KMS-11 (cell line): Measurements from ENCODE around the gene IL2RG.

Experiments
- H2AFZ ChIP-seq: fragments of 200-600 bp; sonication (generic); 2 replicates; pipeline ENCODE4 v1.6.1; 2016; ENCODE audit warnings: antibody characterized with exemption, mixed run types, low read depth
- H3K27ac ChIP-seq: fragments of 200-600 bp; sonication (generic); 2 replicates; pipeline ENCODE4 v1.6.1; 2016; ENCODE audit warnings: mild to moderate bottlenecking, mixed run types
- H3K27me3 ChIP-seq: fragments of 200-600 bp; sonication (generic); 2 replicates; pipeline ENCODE4 v1.6.1; 2017; ENCODE audit warnings: mild to moderate bottlenecking, low read depth, mixed run types, moderate library complexity; ENCODE audit not compliant: insufficient read depth
- H3K36me3 ChIP-seq: fragments of 200-600 bp; sonication (generic); 2 replicates; pipeline ENCODE4 v1.6.1; 2017; ENCODE audit warnings: mild to moderate bottlenecking, mixed run types; ENCODE audit not compliant: insufficient read depth
- H3K4me1 ChIP-seq: fragments of 200-600 bp; sonication (generic); 2 replicates; pipeline ENCODE4 v1.6.1; 2016; ENCODE audit warnings: mild to moderate bottlenecking, low read depth, mixed run types; ENCODE audit not compliant: poor library complexity, severe bottlenecking
- H3K4me2 ChIP-seq: fragments of 200-600 bp; sonication (generic); 2 replicates; pipeline ENCODE4 v1.7.0; 2016; ENCODE audit warnings: mild to moderate bottlenecking, mixed run types
- H3K4me3 ChIP-seq: fragments of 200-600 bp; sonication (generic); IDR thresholded peaks from 2 replicates; pipeline ENCODE4 v1.6.1; 2017; ENCODE audit warnings: low read depth, low read length, mixed read lengths; ENCODE audit not compliant: insufficient read depth
- H3K79me2 ChIP-seq: fragments of 200-600 bp; sonication (generic); 2 replicates; pipeline ENCODE4 v1.6.1; 2016; ENCODE audit warnings: low read depth, mixed run types; ENCODE audit not compliant: insufficient read depth
- H3K9ac ChIP-seq: fragments of 200-600 bp; sonication (generic); 2 replicates; pipeline ENCODE4 v1.6.1; 2016; ENCODE audit warnings: mild to moderate bottlenecking, mixed run types
- H4K20me1 ChIP-seq: fragments of 200-600 bp; sonication (generic); 2 replicates; pipeline ENCODE4 v1.6.1; 2016; ENCODE audit warnings: mild to moderate bottlenecking, mixed run types; ENCODE audit not compliant: insufficient read depth
- CTCF ChIP-seq: fragments of 200-600 bp; sonication (generic); conservative IDR thresholded peaks from 2 replicates; pipeline ENCODE4 v1.6.1; 2017; ENCODE audit warnings: low read depth, mild to moderate bottlenecking, antibody characterized with exemption, low read length, moderate library complexity, mixed read lengths

Gene IL2RG

GRCh38 chrX:71098951-71099506 lies 12.3 kb downstream of the IL2RG start:
- Histone ChIP-seq H3K4me2 (no peak overlapping the region), H3K27me3 (no peaks in the 10 kb centered on the region), H4K20me1 (no peaks in the 10 kb centered on the region), H3K79me2 (no peaks in the 10 kb centered on the region), H3K4me3 (no peak overlapping the region), H3K27ac (no peak overlapping the region), H3K4me1 (peaks cover 36% of the 10 kb centered on the region), H2AFZ (no peak overlapping the region), H3K36me3 (no peaks in the 10 kb centered on the region), H3K9ac (no peak overlapping the region)
- TF ChIP-seq CTCF = no peak

- no peaks in the 10 kb centered on the region for H3K27me3 ChIP-seq
- no peaks in the 10 kb centered on the region for H4K20me1 ChIP-seq
- no peaks in the 10 kb centered on the region for H3K79me2 ChIP-seq
- no peak overlapping the region for H3K27ac ChIP-seq
- H3K9ac ChIP-seq = no peak overlapping the region
- TF ChIP-seq CTCF = peak; percentile 74
- H3K36me3 ChIP-seq = no peaks in the 10 kb centered on the region
- peaks cover 28% of the 10 kb centered on the region for H3K4me1 ChIP-seq
- no peak overlapping the region for H3K4me3 ChIP-seq
- H2AFZ ChIP-seq = no peak overlapping the region
- no peak overlapping the region for H3K4me2 ChIP-seq
Observed at GRCh38 chrX:71098302-71098701, 13.1 kb downstream of the IL2RG start.

- peak overlapping the region; percentile 69; the same call in 1 of the 2 replicates for H2AFZ ChIP-seq
- TF ChIP-seq CTCF = no peak
Observed at GRCh38 chrX:71096760-71097032, 14.7 kb downstream of the IL2RG start.

GRCh38 chrX:71095981-71096759 lies 15.2 kb downstream of the IL2RG start:
- Histone ChIP-seq H3K27ac (no peak overlapping the region), H2AFZ (peak overlapping the region; percentile 69)

More at GRCh38 chrX:71096760-71097032, 14.7 kb downstream of the IL2RG start:
- Histone ChIP-seq H3K36me3 (no peaks in the 10 kb centered on the region), H4K20me1 (no peaks in the 10 kb centered on the region), H3K4me2 (peak overlapping the region; percentile 63), H3K27me3 (no peaks in the 10 kb centered on the region), H3K27ac (no peak overlapping the region), H3K4me3 (no peak overlapping the region), H3K9ac (peak overlapping the region; percentile 35; the same call in 1 of the 2 replicates), H3K4me1 (peaks cover 18% of the 10 kb centered on the region), H3K79me2 (no peaks in the 10 kb centered on the region)

More at GRCh38 chrX:71095981-71096759, 15.2 kb downstream of the IL2RG start:
- Histone ChIP-seq H3K27me3 (no peaks in the 10 kb centered on the region), H4K20me1 (no peaks in the 10 kb centered on the region), H3K9ac (peak overlapping the region; percentile 64; the same call in 1 of the 2 replicates), H3K4me2 (peak overlapping the region; percentile 63), H3K79me2 (no peaks in the 10 kb centered on the region), H3K4me3 (no peak overlapping the region), H3K36me3 (no peaks in the 10 kb centered on the region), H3K4me1 (peaks cover 18% of the 10 kb centered on the region)
- TF ChIP-seq CTCF = no peak
